Measurements from ENCODE around the gene OCSTAMP.

OCSTAMP gene

GRCh38 chr20:46551522-46552381 is 1.3 kb upstream of the OCSTAMP start:
- no peak for DNase-seq

- no peak for DNase-seq
Measured at GRCh38 chr20:46549188-46549972, 1.1 kb downstream of the OCSTAMP start.

GRCh38 chr20:46548688-46549087 is 1.8 kb downstream of the OCSTAMP start:
- DNase-seq: no peak

GRCh38 chr20:46547995-46548394 is 2.5 kb downstream of the OCSTAMP start:
- DNase-seq: no peak

- DNase-seq: no peak
Measured at GRCh38 chr20:46546936-46547335, 3.5 kb downstream of the OCSTAMP start.

GRCh38 chr20:46546298-46546697 is 4.2 kb downstream of the OCSTAMP start:
- DNase-seq: no peak

GRCh38 chr20:46545827-46546138 is 4.7 kb downstream of the OCSTAMP start:
- DNase-seq: no peak

- peak in 1 of 14 donors; percentile 56 for DNase-seq
Measured at GRCh38 chr20:46545077-46545826, 5.2 kb downstream of the OCSTAMP start.

GRCh38 chr20:46544576-46544975 is 5.9 kb downstream of the OCSTAMP start:
- DNase-seq: no peak

GRCh38 chr20:46543959-46544358 is 6.5 kb downstream of the OCSTAMP start:
- DNase-seq: no peak

- no peak for DNase-seq
Measured at GRCh38 chr20:46543033-46543432, 7.4 kb downstream of the OCSTAMP start.

GRCh38 chr20:46541229-46541935 is 9.1 kb downstream of the OCSTAMP start:
- no peak for DNase-seq

GRCh38 chr20:46539113-46539512 is 11.3 kb downstream of the OCSTAMP start:
- no peak for DNase-seq

- DNase-seq: no peak
Measured at GRCh38 chr20:46530640-46531039, 19.8 kb downstream of the OCSTAMP start.

- DNase-seq: no peak
Measured at GRCh38 chr20:46523696-46524328, 26.6 kb downstream of the OCSTAMP start.

GRCh38 chr20:46523108-46523507 is 27.3 kb downstream of the OCSTAMP start:
- DNase-seq: no peak

- peak in 9 of 14 donors; percentile 1 to 39 (median 13) for DNase-seq
Measured at GRCh38 chr20:46520976-46521579, 29.4 kb downstream of the OCSTAMP start.

GRCh38 chr20:46520540-46520939 is 29.9 kb downstream of the OCSTAMP start:
- no peak for DNase-seq

- DNase-seq: no peak
Measured at GRCh38 chr20:46519471-46520068, 30.9 kb downstream of the OCSTAMP start.

GRCh38 chr20:46512943-46513844 is 37.3 kb downstream of the OCSTAMP start, which contains the start of gene ZNF334:
TSS of gene ZNF334 (minus strand) at chr20:46513559. CDS start at chr20:46512102, 1,457 bp downstream.
- peak in 13 of 14 donors; percentile 4 to 77 (median 33) for DNase-seq
